Upper lobe of left lung (tissue), 6 donors: Measurements from ENCODE around the gene SPRYD4. TPM values are rescaled to one million over a fixed set of nuclear protein-coding genes. Genes with fewer than 3 reads are reported as not detected.

Source experiments
- ATAC-seq, 2 donors: fragments of 200-7000 bp; cut with Tn5 transposase; one replicate each; pipeline ENCODE4 v1.9.1; 2022; ENCODE audit warnings: mild to moderate bottlenecking in 2 of 2, moderate library complexity in 2 of 2; ENCODE audit not compliant: low FRiP score in 2 of 2
- DNase-seq, 2 donors: peaks; one replicate each; pipeline ENCODE4 v3.0.0-alpha.2; 2019 to 2020
- H3K27ac ChIP-seq, 4 donors: fragments of 200-600 bp; sonication (generic); one replicate each; pipeline ENCODE4 v1.5.1; 2016 to 2019
- H3K27me3 ChIP-seq, 4 donors: fragments of 200-600 bp; sonication (generic); one replicate each; pipeline ENCODE4 v1.5.1; 2017 to 2019
- H3K36me3 ChIP-seq, 4 donors: fragments of 200-600 bp; sonication (generic); one replicate each; pipeline ENCODE4 v1.5.1; 2016 to 2019
- H3K4me1 ChIP-seq, 4 donors: fragments of 200-600 bp; sonication (generic); one replicate each; pipeline ENCODE4 v1.5.1; 2018 to 2019
- H3K4me3 ChIP-seq, 4 donors: fragments of 200-600 bp; sonication (generic); one replicate each; pipeline ENCODE4 v1.5.1; 2017 to 2019; ENCODE audit warnings: mild to moderate bottlenecking in 2 of 4, moderate library complexity in 1 of 4
- H3K9me3 ChIP-seq, 4 donors: fragments of 200-600 bp; sonication (generic); one replicate each; pipeline ENCODE4 v1.5.1; 2018 to 2019
- EP300 ChIP-seq, 4 donors: sonication (generic); formaldehyde crosslinking; IDR thresholded peaks; one replicate each; pipeline ENCODE4 v1.5.1; 2017; ENCODE audit warnings: antibody characterized with exemption in 4 of 4, control low read depth in 2 of 4
- POLR2A ChIP-seq, 4 donors: fragments of 450-650 bp; IDR thresholded peaks; one replicate each; pipeline ENCODE4 v1.5.1; 2016 to 2017; ENCODE audit warnings: antibody characterized with exemption in 4 of 4, mild to moderate bottlenecking in 2 of 4
- POLR2AphosphoS5 ChIP-seq, 2 donors: sonication (generic); formaldehyde crosslinking; IDR thresholded peaks; one replicate each; pipeline ENCODE4 v1.5.1; 2017; ENCODE audit warnings: antibody characterized with exemption in 2 of 2
- WGBS, 2 donors: methylation state at CpG; one replicate each; pipeline ENCODE4 v1.1.5; 2017 to 2018; 5-methylcytosine and 5-hydroxymethylcytosine counted together
- total RNA-seq, 6 donors: library from RNA; depleted of rRNA in 4 of 6; stranded (reverse); fragments of >200 nt in 4 of 6; gene quantifications; one replicate each; pipeline versions ENCODE4 v1.1.0 to v1.2.1, GENCODE V29; 2016 to 2021
- TF ChIP-seq, protein P1 (sequence below), 6 experiments: fragments of 450-650 bp in 4 of 6; fragments of 200-600 bp in 2 of 6; sonication (generic) in 2 of 6; IDR thresholded peaks; one replicate each; pipeline ENCODE4 v1.5.1; 2016 to 2019; ENCODE audit warnings: antibody characterized with exemption in 6 of 6
- donor health status: DM: no; HTN: no; CAD: no; lungs with moderate emphysema.
- donor health status: DM: no; HTN: yes; CAD: no; lungs with severe emphysema.

Gene SPRYD4
- total RNA-seq, 6 donors from 2014 or later, result 1.8 to 3.3 (median 3.0) TPM

DNA sequence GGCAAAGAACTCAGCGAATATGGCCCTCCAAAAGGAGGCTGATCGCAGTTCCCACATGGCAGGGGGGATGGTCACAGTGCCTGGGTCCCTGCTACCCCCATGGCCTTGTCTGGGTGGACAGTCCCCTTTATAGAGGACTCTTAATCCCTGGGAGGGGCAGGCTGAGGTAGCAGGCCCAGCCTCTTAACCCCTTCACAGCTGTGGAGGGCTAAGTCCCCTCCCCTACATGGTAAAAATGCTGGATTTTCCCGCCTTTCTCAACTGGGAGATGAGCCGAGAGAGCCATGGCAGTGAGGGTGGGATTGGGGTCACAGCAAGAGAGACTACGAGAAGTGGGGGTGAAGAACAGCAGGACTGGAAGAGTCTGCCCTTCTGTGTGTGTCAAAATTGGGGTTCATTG is 13.8 kb upstream of the SPRYD4 start, which contains the start of gene MIP:
TSS of gene MIP (minus strand) at position 101 of the 400 bp plus-strand sequence. CDS start at position 57, 44 bp downstream.
- TF ChIP-seq, protein P1, sequence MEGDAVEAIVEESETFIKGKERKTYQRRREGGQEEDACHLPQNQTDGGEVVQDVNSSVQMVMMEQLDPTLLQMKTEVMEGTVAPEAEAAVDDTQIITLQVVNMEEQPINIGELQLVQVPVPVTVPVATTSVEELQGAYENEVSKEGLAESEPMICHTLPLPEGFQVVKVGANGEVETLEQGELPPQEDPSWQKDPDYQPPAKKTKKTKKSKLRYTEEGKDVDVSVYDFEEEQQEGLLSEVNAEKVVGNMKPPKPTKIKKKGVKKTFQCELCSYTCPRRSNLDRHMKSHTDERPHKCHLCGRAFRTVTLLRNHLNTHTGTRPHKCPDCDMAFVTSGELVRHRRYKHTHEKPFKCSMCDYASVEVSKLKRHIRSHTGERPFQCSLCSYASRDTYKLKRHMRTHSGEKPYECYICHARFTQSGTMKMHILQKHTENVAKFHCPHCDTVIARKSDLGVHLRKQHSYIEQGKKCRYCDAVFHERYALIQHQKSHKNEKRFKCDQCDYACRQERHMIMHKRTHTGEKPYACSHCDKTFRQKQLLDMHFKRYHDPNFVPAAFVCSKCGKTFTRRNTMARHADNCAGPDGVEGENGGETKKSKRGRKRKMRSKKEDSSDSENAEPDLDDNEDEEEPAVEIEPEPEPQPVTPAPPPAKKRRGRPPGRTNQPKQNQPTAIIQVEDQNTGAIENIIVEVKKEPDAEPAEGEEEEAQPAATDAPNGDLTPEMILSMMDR (IDR thresholded peaks at IDR 0.05), result no peak
- H3K27me3 ChIP-seq, result no peaks in the 10 kb centered on the region
- ATAC-seq (no peak), DNase-seq (no peak)
- H3K27ac ChIP-seq, result no peak within 1 kb of the TSS
- 85 to 88% methylated on average over 5 of the region's 5 CpGs for WGBS, 2 donors
- H3K36me3 ChIP-seq, result no peaks in the 10 kb centered on the region
- no peaks in the 10 kb centered on the region for H3K9me3 ChIP-seq
- no peak within 1 kb of the TSS for H3K4me3 ChIP-seq
- peaks cover 0 to 5% (median 4%) of the 10 kb centered on the region in 4 donors for H3K4me1 ChIP-seq

DNA sequence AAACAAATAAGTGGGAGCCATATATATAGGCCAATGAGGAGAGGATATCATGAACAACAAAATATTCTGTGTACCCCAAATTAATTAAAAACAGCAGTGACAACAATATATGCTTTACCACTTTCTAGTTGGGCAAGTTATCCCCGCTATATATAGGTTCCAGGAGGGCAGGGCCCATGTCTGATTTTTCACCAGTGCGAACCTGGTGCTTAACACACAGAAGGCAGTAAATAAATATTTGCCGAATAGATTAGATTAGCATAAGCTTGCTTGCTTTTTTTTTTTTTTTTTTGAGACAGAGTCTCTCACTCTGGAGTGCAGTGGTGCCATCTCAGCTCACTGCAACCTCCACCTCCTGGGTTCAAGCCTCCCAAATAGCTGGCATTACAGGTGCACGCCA is 10.6 kb upstream of the SPRYD4 start:
- no peak for TF ChIP-seq POLR2A (IDR thresholded peaks at IDR 0.05)
- no peak for TF ChIP-seq EP300 (IDR thresholded peaks at IDR 0.05)
- TF ChIP-seq, protein P1 (IDR thresholded peaks at IDR 0.05), result no peak
- no peak for TF ChIP-seq POLR2AphosphoS5 (IDR thresholded peaks at IDR 0.05)
- DNase-seq, result no peak
- no peaks in the 10 kb centered on the region for H3K27me3 ChIP-seq
- no peaks in the 10 kb centered on the region for H3K36me3 ChIP-seq
- H3K27ac ChIP-seq, result no peak overlapping the region
- H3K9me3 ChIP-seq, result no peaks in the 10 kb centered on the region
- no peak overlapping the region for H3K4me3 ChIP-seq
- WGBS, 2 donors, result 90 to 91% methylated on average over 4 of the region's 4 CpGs
- H3K4me1 ChIP-seq, result no peaks in the 10 kb centered on the region
- ATAC-seq, result no peak

DNA sequence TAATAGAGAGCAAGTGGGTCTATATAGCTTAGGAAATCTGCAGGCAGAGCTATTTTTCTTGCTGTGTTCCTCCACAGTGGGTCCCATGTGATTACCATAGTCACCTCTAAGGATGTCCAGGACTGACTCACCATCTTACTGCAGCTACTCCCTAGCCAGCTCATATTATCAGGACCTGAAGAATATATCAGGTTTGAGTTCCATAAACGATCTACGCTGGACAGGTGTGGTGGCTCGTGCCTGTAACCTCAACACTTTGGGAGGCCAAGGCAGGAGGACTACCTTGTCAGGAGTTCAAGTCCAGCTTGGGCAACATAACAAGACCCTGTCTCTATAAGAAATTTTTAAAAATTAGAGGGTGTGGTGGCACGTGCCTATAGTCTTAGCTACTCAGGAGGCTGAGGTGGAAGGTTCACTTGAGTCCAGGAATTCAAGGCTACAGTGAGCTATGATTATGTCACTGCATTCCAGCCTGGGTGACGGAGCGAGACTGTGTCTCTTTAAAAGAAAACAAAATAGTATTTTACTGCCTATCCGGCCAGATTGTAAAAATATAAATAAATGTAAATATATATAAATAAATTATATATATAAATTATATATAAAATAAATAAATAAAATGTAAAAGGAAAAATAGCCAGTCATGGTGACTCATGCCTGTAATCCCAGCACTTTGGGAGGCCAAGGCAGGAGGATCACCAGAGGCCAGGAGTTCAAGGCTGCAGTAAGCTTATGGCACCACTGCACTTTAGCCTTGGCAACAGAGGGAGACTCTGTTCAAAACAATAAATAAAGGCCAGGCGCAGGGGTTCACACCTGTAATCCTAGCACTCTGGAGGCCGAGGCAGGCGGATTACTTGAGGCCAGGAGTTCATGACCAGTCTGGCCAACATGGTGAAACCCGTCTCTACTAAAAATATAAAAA is 6.9 kb upstream of the SPRYD4 start:
- no peak for DNase-seq
- TF ChIP-seq POLR2A (IDR thresholded peaks at IDR 0.05) (no peak), POLR2AphosphoS5 (IDR thresholded peaks at IDR 0.05) (no peak), EP300 (IDR thresholded peaks at IDR 0.05) (no peak)
- TF ChIP-seq, protein P1 (IDR thresholded peaks at IDR 0.05), result no peak
- H3K9me3 ChIP-seq, result no peaks in the 10 kb centered on the region
- 82% methylated on average over 11 of the region's 11 CpGs for WGBS, 2 donors
- no peak overlapping the region for H3K4me3 ChIP-seq
- no peaks in the 10 kb centered on the region for H3K36me3 ChIP-seq
- H3K27me3 ChIP-seq, result no peaks in the 10 kb centered on the region
- H3K27ac ChIP-seq, result no peak overlapping the region
- H3K4me1 ChIP-seq, result peaks cover 0 to 5% (median 2%) of the 10 kb centered on the region in 4 donors
- ATAC-seq, result no peak

DNA sequence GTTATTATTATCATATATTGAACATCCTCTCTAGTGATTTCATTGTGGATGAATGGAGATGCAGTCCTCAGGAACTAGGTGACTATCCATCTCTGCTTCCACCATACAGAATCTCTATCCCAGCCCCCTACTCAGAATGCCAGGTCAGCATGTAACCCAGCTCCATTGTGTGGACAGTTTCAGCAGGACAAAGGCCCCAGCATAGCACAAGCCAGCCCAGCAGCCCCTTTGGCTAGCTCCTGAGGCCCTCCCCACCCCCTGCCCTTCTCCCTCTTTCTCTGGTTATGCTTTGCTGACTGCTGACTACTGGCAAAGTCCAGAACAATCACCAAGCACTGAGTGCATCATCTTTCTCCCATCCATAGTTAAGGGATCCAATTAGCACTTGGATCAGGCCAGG is 5.8 kb upstream of the SPRYD4 start:
- H3K27ac ChIP-seq, result no peak overlapping the region
- H3K9me3 ChIP-seq, result no peaks in the 10 kb centered on the region
- ATAC-seq (no peak), DNase-seq (no peak)
- H3K4me1 ChIP-seq, result peaks cover 0 to 6% (median 3%) of the 10 kb centered on the region in 4 donors
- H3K4me3 ChIP-seq, result no peak overlapping the region
- H3K36me3 ChIP-seq, result no peaks in the 10 kb centered on the region
- no peaks in the 10 kb centered on the region for H3K27me3 ChIP-seq
- TF ChIP-seq, protein P1 (IDR thresholded peaks at IDR 0.05), result no peak
- TF ChIP-seq EP300 (IDR thresholded peaks at IDR 0.05), result no peak
